Measurements from ENCODE around the gene GSTM3. TPM values are rescaled to one million over a fixed set of nuclear protein-coding genes. Genes with fewer than 3 reads are reported as not detected.
"Not testable (repeated sequence)": the region's sequence is repeated elsewhere in the genome, so short reads cannot be mapped to it uniquely, and the experiment has no call there.

GSTM3 gene
- total RNA-seq, 4 donors from 2014 or later, result 65.9 to 288 (median 114) TPM

DNA sequence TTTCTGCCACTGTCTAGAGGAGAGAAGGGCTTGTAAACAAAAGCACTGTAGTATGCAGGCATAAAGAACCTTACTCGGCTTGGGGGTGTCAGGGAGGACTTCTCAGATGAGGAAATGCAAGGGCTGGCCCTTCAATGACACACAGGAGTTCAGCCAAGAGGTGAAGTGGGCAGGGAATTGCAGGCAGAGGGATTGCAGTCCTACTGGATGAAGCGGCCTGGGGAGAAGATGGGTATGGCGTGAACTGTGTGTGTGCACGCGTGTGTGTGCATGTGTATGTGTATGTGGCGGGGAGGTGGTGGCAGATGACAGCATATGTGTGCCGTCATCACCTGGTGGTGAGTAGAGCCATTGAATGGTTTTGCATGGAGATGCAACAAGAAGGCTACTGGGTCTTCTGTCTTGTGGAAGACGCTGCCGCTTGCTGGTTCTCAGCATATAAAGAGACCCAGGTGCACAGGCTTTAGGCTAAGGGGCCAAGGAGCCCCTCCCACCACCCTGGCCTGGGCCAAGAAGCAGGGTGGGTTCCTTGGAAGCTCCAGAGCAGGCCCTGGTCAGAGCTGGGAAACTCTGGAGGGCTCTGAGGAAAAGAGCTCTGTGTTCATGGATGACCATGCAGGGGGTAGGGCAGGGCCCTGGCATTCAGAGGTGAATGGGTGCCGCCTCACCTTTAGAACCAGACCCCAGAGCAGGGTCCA lies 26.9 kb upstream of the GSTM3 start:
- Histone ChIP-seq H3K36me3 (no peaks in the 10 kb centered on the region), H3K4me1 (peaks cover 8% of the 10 kb centered on the region), H3K27ac (no peak overlapping the region), H3K27me3 (no peaks in the 10 kb centered on the region), H3K4me3 (no peak overlapping the region), H3K9me3 (no peaks in the 10 kb centered on the region)
- TF ChIP-seq, protein P1, sequence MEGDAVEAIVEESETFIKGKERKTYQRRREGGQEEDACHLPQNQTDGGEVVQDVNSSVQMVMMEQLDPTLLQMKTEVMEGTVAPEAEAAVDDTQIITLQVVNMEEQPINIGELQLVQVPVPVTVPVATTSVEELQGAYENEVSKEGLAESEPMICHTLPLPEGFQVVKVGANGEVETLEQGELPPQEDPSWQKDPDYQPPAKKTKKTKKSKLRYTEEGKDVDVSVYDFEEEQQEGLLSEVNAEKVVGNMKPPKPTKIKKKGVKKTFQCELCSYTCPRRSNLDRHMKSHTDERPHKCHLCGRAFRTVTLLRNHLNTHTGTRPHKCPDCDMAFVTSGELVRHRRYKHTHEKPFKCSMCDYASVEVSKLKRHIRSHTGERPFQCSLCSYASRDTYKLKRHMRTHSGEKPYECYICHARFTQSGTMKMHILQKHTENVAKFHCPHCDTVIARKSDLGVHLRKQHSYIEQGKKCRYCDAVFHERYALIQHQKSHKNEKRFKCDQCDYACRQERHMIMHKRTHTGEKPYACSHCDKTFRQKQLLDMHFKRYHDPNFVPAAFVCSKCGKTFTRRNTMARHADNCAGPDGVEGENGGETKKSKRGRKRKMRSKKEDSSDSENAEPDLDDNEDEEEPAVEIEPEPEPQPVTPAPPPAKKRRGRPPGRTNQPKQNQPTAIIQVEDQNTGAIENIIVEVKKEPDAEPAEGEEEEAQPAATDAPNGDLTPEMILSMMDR (IDR thresholded peaks at IDR 0.05), result no peak
- TF ChIP-seq EP300 (IDR thresholded peaks at IDR 0.05) (no peak), POLR2AphosphoS5 (IDR thresholded peaks at IDR 0.05) (no peak), POLR2A (IDR thresholded peaks at IDR 0.05) (no peak)
- 88% methylated on average over 9 of the region's 10 CpGs for WGBS
- DNase-seq (ENCODE audit: low spot score in 2 of 2), result peak; percentile 40 to 62

GRCh38 chr1:109766991-109767636 lies 26.3 kb upstream of the GSTM3 start:
- not testable (repeated sequence) for H3K4me3 ChIP-seq, H3K27ac ChIP-seq, H3K9me3 ChIP-seq, H3K4me1 ChIP-seq, H3K27me3 ChIP-seq, H3K36me3 ChIP-seq
- 67% methylated on average over 17 of the region's 17 CpGs for WGBS
- peak; percentile 16 to 68 for DNase-seq (ENCODE audit: low spot score in 2 of 2)

DNA sequence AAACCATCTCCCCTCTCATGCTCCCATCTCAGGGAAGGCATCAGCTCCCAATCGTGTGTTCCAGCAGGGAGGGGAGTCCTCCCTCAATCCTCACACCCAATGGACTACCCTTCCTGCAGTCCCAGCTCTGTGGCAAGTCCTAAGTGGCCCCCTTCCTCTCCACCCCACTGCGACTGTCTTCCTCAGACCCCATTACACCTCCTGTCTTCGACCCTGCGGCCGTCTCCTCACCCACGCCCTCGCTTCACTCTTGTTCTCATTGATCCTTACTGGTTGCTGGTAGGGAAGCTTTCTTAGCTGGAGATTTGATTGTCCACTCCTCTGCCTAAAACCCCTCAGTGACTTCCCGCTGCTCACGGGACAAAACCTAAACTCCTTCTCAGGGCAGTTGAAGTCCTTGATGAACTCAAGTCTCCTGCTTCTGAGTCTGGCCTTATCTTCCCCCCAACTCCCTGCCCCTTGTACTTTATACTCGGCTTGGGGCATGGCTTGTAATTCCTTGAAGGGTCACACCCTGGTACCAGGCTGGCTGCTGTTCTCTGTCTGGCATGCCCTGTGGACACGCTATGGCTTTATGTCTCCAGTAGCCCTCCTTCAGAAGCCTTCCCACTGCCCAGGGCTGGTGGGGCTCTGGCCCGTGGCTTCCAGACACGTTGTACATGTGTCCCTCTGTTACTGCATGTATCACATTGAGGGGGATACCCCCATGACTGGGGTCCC lies 25.2 kb upstream of the GSTM3 start:
- no peaks in the 10 kb centered on the region for H3K9me3 ChIP-seq
- H3K27ac ChIP-seq, result no peak overlapping the region
- TF ChIP-seq POLR2A (IDR thresholded peaks at IDR 0.05) (no peak), POLR2AphosphoS5 (IDR thresholded peaks at IDR 0.05) (no peak), EP300 (IDR thresholded peaks at IDR 0.05) (no peak)
- TF ChIP-seq, protein P1 (IDR thresholded peaks at IDR 0.05), result no peak
- DNase-seq (ENCODE audit: low spot score in 2 of 2), result peak; percentile 43 to 50
- H3K36me3 ChIP-seq, result no peaks in the 10 kb centered on the region
- peaks cover 8% of the 10 kb centered on the region for H3K4me1 ChIP-seq
- 85% methylated on average over 13 of the region's 13 CpGs for WGBS
- no peak overlapping the region for H3K4me3 ChIP-seq
- no peaks in the 10 kb centered on the region for H3K27me3 ChIP-seq

GRCh38 chr1:109765483-109765815 lies 24.6 kb upstream of the GSTM3 start:
- H3K4me1 ChIP-seq, result peaks cover 8% of the 10 kb centered on the region
- no peaks in the 10 kb centered on the region for H3K27me3 ChIP-seq
- no peak overlapping the region for H3K4me3 ChIP-seq
- peak in 1 of 2 donors; percentile 32 for DNase-seq (ENCODE audit: low spot score in 2 of 2)
- WGBS, result 72% methylated on average over 4 of the region's 4 CpGs
- no peak overlapping the region for H3K27ac ChIP-seq
- H3K36me3 ChIP-seq, result no peaks in the 10 kb centered on the region
- no peak for TF ChIP-seq POLR2A (IDR thresholded peaks at IDR 0.05)
- no peak for TF ChIP-seq EP300 (IDR thresholded peaks at IDR 0.05)
- no peak for TF ChIP-seq POLR2AphosphoS5 (IDR thresholded peaks at IDR 0.05)
- TF ChIP-seq, protein P1 (IDR thresholded peaks at IDR 0.05), result no peak
- no peaks in the 10 kb centered on the region for H3K9me3 ChIP-seq

GRCh38 chr1:109764561-109765482 lies 24.0 kb upstream of the GSTM3 start:
- Histone ChIP-seq H3K9me3 (no peaks in the 10 kb centered on the region), H3K27ac (no peak overlapping the region), H3K36me3 (no peaks in the 10 kb centered on the region), H3K27me3 (no peaks in the 10 kb centered on the region), H3K4me1 (peaks cover 8% of the 10 kb centered on the region), H3K4me3 (no peak overlapping the region)
- no peak for TF ChIP-seq POLR2A (IDR thresholded peaks at IDR 0.05)
- DNase-seq (ENCODE audit: low spot score in 2 of 2), result peak; percentile 41 to 56
- WGBS, result 100% methylated on average over 9 of the region's 13 CpGs
